ENCODE data around the gene EIF4E1B. TPM values are rescaled to one million over a fixed set of nuclear protein-coding genes. Genes with fewer than 3 reads are reported as not detected.

The EIF4E1B gene
- polyA plus RNA-seq, 2 of the 4 experiments (the other 2 are of a cell fraction): not detected

DNA sequence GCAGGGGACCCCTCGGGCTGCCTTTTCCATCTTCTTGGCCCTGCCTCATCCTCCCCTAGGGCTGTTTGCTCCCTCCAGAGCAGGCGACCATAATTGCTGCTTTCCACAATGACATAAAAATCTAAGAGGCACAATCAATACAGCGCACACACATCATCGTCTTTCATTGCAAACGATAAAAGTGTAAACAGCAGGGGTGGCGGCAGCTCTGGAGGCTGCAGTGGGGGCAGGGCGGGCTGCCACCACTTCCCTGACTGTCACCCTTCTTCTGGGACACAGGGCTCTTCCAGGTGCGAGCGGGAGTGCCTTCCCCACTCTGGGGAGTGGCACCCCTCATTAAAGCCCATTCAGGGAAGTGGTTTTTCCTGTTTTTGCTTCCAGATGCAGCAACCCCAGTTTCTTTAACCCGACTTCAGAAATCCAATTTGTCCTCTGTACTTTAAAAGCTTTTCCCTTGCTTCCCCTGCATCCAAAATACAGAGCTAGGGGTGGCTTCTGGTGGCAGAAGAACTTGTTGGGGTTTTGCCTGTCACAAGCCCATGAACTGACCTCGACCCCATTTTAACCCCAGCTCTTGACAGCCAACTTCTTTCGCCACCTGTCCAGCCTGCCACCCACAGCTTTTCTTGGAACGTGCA is 62.5 kb downstream of the EIF4E1B start:
- DNase-seq (ENCODE audit: low read depth in 1 of 2, low spot score in 1 of 2) (no peak), FAIRE-seq (no peak), ATAC-seq (no peak)
- H3K4me1 ChIP-seq: no peaks in the 10 kb centered on the region; the same call in 2 of the 3 replicates
- no peak overlapping the region for H3K4me3 ChIP-seq
- H3K9me3 ChIP-seq: no peaks in the 10 kb centered on the region
- H3K27ac ChIP-seq: no peak overlapping the region
- 53% methylated on average over 13 of the region's 13 CpGs for WGBS (ENCODE audit: missing lambda C conversion rate)
- POLR2A ChIA-PET: no interaction called here
- H3K4me2 ChIP-seq: no peak overlapping the region
- CTCF ChIA-PET: interaction anchor here (0.9 to 1.8 kb wide), 4 partner anchors 33 to 130 kb away, joined by 3 to 11 read pairs (median 3); no protein-coding TSS in a partner anchor
- TF ChIP-seq NPAS2 (CRISPR knock-in tag; IDR thresholded peaks at IDR 0.05; ENCODE audit: borderline replicate concordance): no peak
- no peak for TF ChIP-seq HDAC2 (IDR thresholded peaks at IDR 0.05)
- no peak for TF ChIP-seq JUNB (IDR thresholded peaks at IDR 0.05)
- TF ChIP-seq FOSB (CRISPR knock-in tag; IDR thresholded peaks at IDR 0.05): no peak
- no peak for TF ChIP-seq MYC (IDR thresholded peaks at IDR 0.05; ENCODE audit: borderline replicate concordance, low read length)
- no peak for TF ChIP-seq NR3C1 (IDR thresholded peaks at IDR 0.05)
- no peak for TF ChIP-seq TP53 (CRISPR knock-in tag; IDR thresholded peaks at IDR 0.05)
- TF ChIP-seq CBX2 (IDR thresholded peaks at IDR 0.05; ENCODE audit: borderline replicate concordance, low read depth): no peak

DNA sequence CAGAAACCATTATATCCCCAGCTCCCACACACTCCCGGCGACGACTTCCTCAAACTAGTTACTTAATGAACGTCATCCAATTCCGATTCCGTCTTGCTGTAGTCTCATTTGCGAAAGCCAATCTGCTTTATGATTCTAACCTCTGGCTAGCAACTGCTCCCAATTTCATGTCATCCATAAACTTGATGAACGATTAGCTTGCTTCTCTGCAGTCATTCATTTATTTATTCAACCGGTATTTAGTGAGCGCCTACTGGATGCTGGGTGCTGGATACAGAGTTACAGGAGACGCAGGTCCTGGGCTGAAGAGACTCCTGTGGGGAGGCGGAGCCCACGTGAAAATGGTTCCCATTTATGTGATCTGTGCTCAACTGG is 63.0 kb downstream of the EIF4E1B start:
- FAIRE-seq (no peak), ATAC-seq (no peak), DNase-seq (ENCODE audit: low read depth in 1 of 2, low spot score in 1 of 2) (no peak)
- no peaks in the 10 kb centered on the region for H3K9me3 ChIP-seq
- ChIA-PET CTCF (interaction anchor here (0.9 to 1.8 kb wide), 4 partner anchors 33 to 129 kb away, joined by 3 to 11 read pairs (median 3); no protein-coding TSS in a partner anchor), POLR2A (no interaction called here)
- H3K4me3 ChIP-seq: no peak overlapping the region
- H3K4me2 ChIP-seq: no peak overlapping the region
- 50% methylated on average over 13 of the region's 13 CpGs for whole genome bisulfite sequencing (ENCODE audit: missing lambda C conversion rate)
- H3K4me1 ChIP-seq: no peaks in the 10 kb centered on the region; the same call in 2 of the 3 replicates
- no peak overlapping the region for H3K27ac ChIP-seq
- no peak for TF ChIP-seq ZFP36 (IDR thresholded peaks at IDR 0.05; ENCODE audit: borderline replicate concordance, partially characterized antibody)
- no peak for TF ChIP-seq ESRRA (IDR thresholded peaks at IDR 0.05; ENCODE audit: borderline replicate concordance, low read length)

- no peak overlapping the region for H3K4me3 ChIP-seq
- TF ChIP-seq HOXB5 (CRISPR knock-in tag; IDR thresholded peaks at IDR 0.05): no peak
- TF ChIP-seq TFCP2L1 (CRISPR knock-in tag; IDR thresholded peaks at IDR 0.05): no peak
- no peak for TF ChIP-seq FOXS1 (CRISPR knock-in tag; IDR thresholded peaks at IDR 0.05)
- TF ChIP-seq ZFP36 (IDR thresholded peaks at IDR 0.05; ENCODE audit: borderline replicate concordance, partially characterized antibody): no peak
- TF ChIP-seq EP300 (IDR thresholded peaks at IDR 0.05): no peak
- TF ChIP-seq SMC3 (IDR thresholded peaks at IDR 0.05): no peak
- TF ChIP-seq NR3C1 (IDR thresholded peaks at IDR 0.05): no peak
- no peak for TF ChIP-seq KDM5A (IDR thresholded peaks at IDR 0.05)
- no peak for TF ChIP-seq EHF (CRISPR knock-in tag; IDR thresholded peaks at IDR 0.05)
- no peak for TF ChIP-seq FOSB (CRISPR knock-in tag; IDR thresholded peaks at IDR 0.05)
- TF ChIP-seq JUNB (IDR thresholded peaks at IDR 0.05): no peak
- TF ChIP-seq, protein P1, sequence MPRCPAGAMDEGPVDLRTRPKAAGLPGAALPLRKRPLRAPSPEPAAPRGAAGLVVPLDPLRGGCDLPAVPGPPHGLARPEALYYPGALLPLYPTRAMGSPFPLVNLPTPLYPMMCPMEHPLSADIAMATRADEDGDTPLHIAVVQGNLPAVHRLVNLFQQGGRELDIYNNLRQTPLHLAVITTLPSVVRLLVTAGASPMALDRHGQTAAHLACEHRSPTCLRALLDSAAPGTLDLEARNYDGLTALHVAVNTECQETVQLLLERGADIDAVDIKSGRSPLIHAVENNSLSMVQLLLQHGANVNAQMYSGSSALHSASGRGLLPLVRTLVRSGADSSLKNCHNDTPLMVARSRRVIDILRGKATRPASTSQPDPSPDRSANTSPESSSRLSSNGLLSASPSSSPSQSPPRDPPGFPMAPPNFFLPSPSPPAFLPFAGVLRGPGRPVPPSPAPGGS (IDR thresholded peaks at IDR 0.05): no peak
- no peaks in the 10 kb centered on the region for H3K9me3 ChIP-seq
- ChIA-PET CTCF (interaction anchor here (0.7 to 1.8 kb wide), 3 partner anchors 27 to 265 kb away, joined by 3 to 11 read pairs (median 3); no protein-coding TSS in a partner anchor), POLR2A (no interaction called here)
- H3K27ac ChIP-seq: no peak overlapping the region
- no peak overlapping the region for H3K4me2 ChIP-seq
- DNase-seq (ENCODE audit: low read depth in 1 of 2, low spot score in 1 of 2) (no peak), FAIRE-seq (no peak), ATAC-seq (no peak)
- no peaks in the 10 kb centered on the region; the same call in 2 of the 3 replicates for H3K4me1 ChIP-seq
- 51% methylated on average over 10 of the region's 10 CpGs for WGBS (ENCODE audit: missing lambda C conversion rate)
Observed at GRCh38 chr5:176694146-176694545, 63.7 kb downstream of the EIF4E1B start.

GRCh38 chr5:176694631-176695030 is 64.2 kb downstream of the EIF4E1B start:
- POLR2A ChIA-PET: no interaction called here
- ATAC-seq (no peak), DNase-seq (ENCODE audit: low read depth in 1 of 2, low spot score in 1 of 2) (no peak), FAIRE-seq (no peak)
- no peak overlapping the region for H3K4me2 ChIP-seq
- H3K27ac ChIP-seq: no peak overlapping the region
- no peak overlapping the region for H3K4me3 ChIP-seq
- H3K4me1 ChIP-seq: no peaks in the 10 kb centered on the region; the same call in 2 of the 3 replicates
- H3K9me3 ChIP-seq: no peaks in the 10 kb centered on the region
- CTCF ChIA-PET: interaction anchor here (0.7 to 1.2 kb wide), 3 partner anchors 26 to 264 kb away, joined by 3 to 4 read pairs (median 3); no protein-coding TSS in a partner anchor
- 48% methylated on average over 9 of the region's 9 CpGs for WGBS (ENCODE audit: missing lambda C conversion rate)
- no peak for TF ChIP-seq RARB (CRISPR knock-in tag; IDR thresholded peaks at IDR 0.05)
